K562 (cell line): ENCODE data around the gene FAM199X. TPM values are rescaled to one million over a fixed set of nuclear protein-coding genes. Genes with fewer than 3 reads are reported as not detected.

Source experiments
- DIDO1 ChIP-seq: fragments of 450-650 bp; IDR thresholded peaks from 2 replicates; pipeline ENCODE4 v1.6.1; 2016; ENCODE audit warnings: low read depth, missing biosample characterization, missing genetic modification characterization
- ETV5 ChIP-seq: sonication (generic); formaldehyde crosslinking; IDR thresholded peaks from 2 replicates; pipeline ENCODE4 v1.4.0; 2020; ENCODE audit warnings: low read depth, mild to moderate bottlenecking, missing genetic modification reagents
- FIP1L1 ChIP-seq: fragments of 200-400 bp; formaldehyde crosslinking; IDR thresholded peaks from 2 replicates; pipeline ENCODE4 v1.6.1; 2018; ENCODE audit warnings: mild to moderate bottlenecking, low read depth, low read length; ENCODE audit not compliant: poor library complexity, severe bottlenecking
- GABPA ChIP-seq: fragments of 200-800 bp; sonication (Bioruptor generic); conservative IDR thresholded peaks from 2 replicates; pipeline ENCODE4 v1.6.1; 2016; ENCODE audit warnings: low read depth, missing genetic modification characterization, missing compliant biosample characterization
- PYGO2 ChIP-seq: fragments of 450-650 bp; IDR thresholded peaks from 2 replicates; pipeline ENCODE4 v1.6.1; 2016; ENCODE audit warnings: mild to moderate bottlenecking, missing genetic modification characterization, moderate library complexity, missing compliant biosample characterization
- RB1 ChIP-seq: fragments of 450-650 bp; IDR thresholded peaks from 2 replicates; pipeline ENCODE4 v1.6.1; 2017; ENCODE audit warnings: low read depth, mild to moderate bottlenecking
- RBM34 ChIP-seq: fragments of 200-400 bp; formaldehyde crosslinking; IDR thresholded peaks from 2 replicates; pipeline ENCODE4 v1.6.1; 2018; ENCODE audit warnings: low read length, borderline replicate concordance; ENCODE audit not compliant: insufficient read depth
- RFX7 ChIP-seq: fragments of 250-450 bp; sonication (Bioruptor Pico); IDR thresholded peaks from 2 replicates; pipeline ENCODE4 v1.5.1; 2021; ENCODE audit warnings: mild to moderate bottlenecking
- SAFB ChIP-seq: fragments of 200-400 bp; formaldehyde crosslinking; IDR thresholded peaks from 2 replicates; pipeline ENCODE4 v1.6.1; 2017; ENCODE audit warnings: low read depth, low read length, borderline replicate concordance
- SMARCC2 ChIP-seq: fragments of 450-650 bp; IDR thresholded peaks from 2 replicates; pipeline ENCODE4 v1.6.1; 2017; ENCODE audit warnings: antibody characterized with exemption, moderate library complexity, mild to moderate bottlenecking, low read depth
- TRIM28 ChIP-seq: fragments of 450-650 bp; IDR thresholded peaks from 2 replicates; pipeline ENCODE4 v1.6.1; 2017
- ZNF77 ChIP-seq: fragments of 250-450 bp; sonication (Bioruptor Pico); IDR thresholded peaks from 2 replicates; pipeline ENCODE4 v1.5.0; 2020
- polyA plus RNA-seq, 8 experiments: library from polyadenylated mRNA; depleted of rRNA in 4 of 8; stranded (reverse) in 5 of 8; unstranded in 3 of 8; fragments of >200 nt; fragmentation: Nextera tagmentation in 2 of 8; fragmentation: Illumina TruSeq in 1 of 8; extraction: Ambion mirVana in 2 of 8; extraction: Trizol in 1 of 8; gene quantifications; 2 replicates each; pipeline versions ENCODE4 v1.2.1 to v1.2.3, GENCODE V29; 2011 to 2014; ENCODE audit warnings: inconsistent platforms in 1 of 8, missing spikeins in 1 of 8
- total RNA-seq, 7 experiments: library from RNA; depleted of rRNA in 6 of 7; stranded (reverse); fragments of >200 nt in 6 of 7; fragmentation: Illumina TruSeq in 2 of 7; extraction: Trizol in 2 of 7; gene quantifications; 2 replicates each; pipeline versions ENCODE4 v1.2.1 to v1.2.3, GENCODE V29; 2011 to 2021; ENCODE audit warnings: low replicate concordance in 1 of 7
- TF ChIP-seq, protein P1 (sequence below): sonication (generic); formaldehyde crosslinking; IDR thresholded peaks from 2 replicates; pipeline ENCODE4 v1.8.1; 2023; ENCODE audit warnings: mild to moderate bottlenecking, missing genetic modification reagents
- TF ChIP-seq, protein P2 (sequence below): fragments of 450-650 bp; IDR thresholded peaks from one replicate; pipeline ENCODE4 v1.6.1; 2018; ENCODE audit warnings: mild to moderate bottlenecking, moderate library complexity; ENCODE audit not compliant: partially characterized antibody
- TF ChIP-seq, protein P3 (sequence below), 3 experiments: fragments of 200-800 bp in 1 of 3; fragments of 250-450 bp in 1 of 3; fragments of 450-650 bp in 1 of 3; sonication (Bioruptor Pico) in 1 of 3; sonication (Bioruptor generic) in 1 of 3; formaldehyde crosslinking in 1 of 3; IDR thresholded peaks; 2 replicates each; pipeline versions ENCODE4 v1.6.1 to v1.8.0; 2016 to 2022; ENCODE audit warnings: mild to moderate bottlenecking in 2 of 3, missing genetic modification characterization in 2 of 3, missing compliant biosample characterization in 1 of 3, moderate library complexity in 1 of 3
- TF ChIP-seq, protein P4 (sequence below): fragments of 250-450 bp; sonication (Bioruptor Pico); IDR thresholded peaks from 2 replicates; pipeline ENCODE4 v1.8.0; 2022; ENCODE audit warnings: inconsistent platforms

Gene FAM199X
- total and polyA plus RNA-seq, 9 of the 15 experiments (the other 6 are each of a cell fraction or from before 2014, with no cell fraction given) = 4.6 to 22.2 (median 13.7) TPM

DNA sequence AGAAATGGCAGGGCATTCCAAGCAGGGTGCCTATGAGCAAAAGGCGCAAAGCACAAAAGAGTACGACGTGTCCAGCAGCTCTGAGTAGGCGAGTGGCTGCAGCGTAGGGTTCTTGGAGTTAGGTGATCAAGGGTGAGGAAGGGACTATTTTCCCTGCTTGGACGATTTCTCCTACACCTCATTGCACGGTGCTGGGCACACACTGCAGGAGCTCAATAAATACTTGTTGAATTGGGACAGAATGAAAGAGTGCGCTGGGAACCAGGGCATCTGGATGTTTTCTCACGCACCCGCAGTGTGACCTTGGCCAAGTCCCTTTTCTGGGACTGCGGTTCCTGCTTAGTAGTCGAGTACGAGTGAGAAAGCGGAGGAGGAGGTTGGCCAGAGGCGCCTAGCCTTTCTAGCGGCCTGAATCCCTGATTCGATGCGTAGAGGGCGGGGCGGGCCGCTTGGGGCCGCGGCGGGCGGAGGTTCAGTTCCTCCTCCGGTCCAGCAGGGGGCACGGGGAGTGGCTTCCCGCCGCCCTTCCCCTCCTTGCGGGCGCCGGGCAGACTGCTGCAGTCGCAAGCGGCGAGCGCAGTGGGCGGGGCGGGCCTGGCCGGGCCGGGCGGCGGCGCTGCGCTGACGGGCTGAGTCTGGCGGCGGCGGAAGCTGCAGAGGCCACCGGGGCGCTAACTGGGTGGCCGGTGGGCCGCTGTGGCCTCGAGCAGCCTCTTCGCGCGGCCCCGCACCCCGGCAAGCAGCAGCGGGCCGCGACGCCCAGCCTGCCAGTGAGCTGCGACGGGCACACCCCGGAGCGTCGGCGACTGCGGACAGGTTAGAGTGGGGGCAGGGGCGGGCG lies at the start of gene FAM199X (continued):
- TF ChIP-seq, protein P1, sequence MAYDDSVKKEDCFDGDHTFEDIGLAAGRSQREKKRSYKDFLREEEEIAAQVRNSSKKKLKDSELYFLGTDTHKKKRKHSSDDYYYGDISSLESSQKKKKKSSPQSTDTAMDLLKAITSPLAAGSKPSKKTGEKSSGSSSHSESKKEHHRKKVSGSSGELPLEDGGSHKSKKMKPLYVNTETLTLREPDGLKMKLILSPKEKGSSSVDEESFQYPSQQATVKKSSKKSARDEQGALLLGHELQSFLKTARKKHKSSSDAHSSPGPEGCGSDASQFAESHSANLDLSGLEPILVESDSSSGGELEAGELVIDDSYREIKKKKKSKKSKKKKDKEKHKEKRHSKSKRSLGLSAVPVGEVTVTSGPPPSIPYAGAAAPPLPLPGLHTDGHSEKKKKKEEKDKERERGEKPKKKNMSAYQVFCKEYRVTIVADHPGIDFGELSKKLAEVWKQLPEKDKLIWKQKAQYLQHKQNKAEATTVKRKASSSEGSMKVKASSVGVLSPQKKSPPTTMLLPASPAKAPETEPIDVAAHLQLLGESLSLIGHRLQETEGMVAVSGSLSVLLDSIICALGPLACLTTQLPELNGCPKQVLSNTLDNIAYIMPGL (CRISPR knock-in tag) = no peak
- 0 out of 2 replicates have a peak, but pooled peaks have one; percentile 15 for TF ChIP-seq DIDO1 (tag)
- TF ChIP-seq PYGO2 (tag) = no peak
- TF ChIP-seq ZNF77 (CRISPR knock-in tag) = no peak
- TF ChIP-seq GABPA (tag) = peak; percentile 54
- no peak for TF ChIP-seq ETV5
- TF ChIP-seq, protein P2, sequence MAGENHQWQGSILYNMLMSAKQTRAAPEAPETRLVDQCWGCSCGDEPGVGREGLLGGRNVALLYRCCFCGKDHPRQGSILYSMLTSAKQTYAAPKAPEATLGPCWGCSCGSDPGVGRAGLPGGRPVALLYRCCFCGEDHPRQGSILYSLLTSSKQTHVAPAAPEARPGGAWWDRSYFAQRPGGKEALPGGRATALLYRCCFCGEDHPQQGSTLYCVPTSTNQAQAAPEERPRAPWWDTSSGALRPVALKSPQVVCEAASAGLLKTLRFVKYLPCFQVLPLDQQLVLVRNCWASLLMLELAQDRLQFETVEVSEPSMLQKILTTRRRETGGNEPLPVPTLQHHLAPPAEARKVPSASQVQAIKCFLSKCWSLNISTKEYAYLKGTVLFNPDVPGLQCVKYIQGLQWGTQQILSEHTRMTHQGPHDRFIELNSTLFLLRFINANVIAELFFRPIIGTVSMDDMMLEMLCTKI = no peak
- TF ChIP-seq, protein P3, sequence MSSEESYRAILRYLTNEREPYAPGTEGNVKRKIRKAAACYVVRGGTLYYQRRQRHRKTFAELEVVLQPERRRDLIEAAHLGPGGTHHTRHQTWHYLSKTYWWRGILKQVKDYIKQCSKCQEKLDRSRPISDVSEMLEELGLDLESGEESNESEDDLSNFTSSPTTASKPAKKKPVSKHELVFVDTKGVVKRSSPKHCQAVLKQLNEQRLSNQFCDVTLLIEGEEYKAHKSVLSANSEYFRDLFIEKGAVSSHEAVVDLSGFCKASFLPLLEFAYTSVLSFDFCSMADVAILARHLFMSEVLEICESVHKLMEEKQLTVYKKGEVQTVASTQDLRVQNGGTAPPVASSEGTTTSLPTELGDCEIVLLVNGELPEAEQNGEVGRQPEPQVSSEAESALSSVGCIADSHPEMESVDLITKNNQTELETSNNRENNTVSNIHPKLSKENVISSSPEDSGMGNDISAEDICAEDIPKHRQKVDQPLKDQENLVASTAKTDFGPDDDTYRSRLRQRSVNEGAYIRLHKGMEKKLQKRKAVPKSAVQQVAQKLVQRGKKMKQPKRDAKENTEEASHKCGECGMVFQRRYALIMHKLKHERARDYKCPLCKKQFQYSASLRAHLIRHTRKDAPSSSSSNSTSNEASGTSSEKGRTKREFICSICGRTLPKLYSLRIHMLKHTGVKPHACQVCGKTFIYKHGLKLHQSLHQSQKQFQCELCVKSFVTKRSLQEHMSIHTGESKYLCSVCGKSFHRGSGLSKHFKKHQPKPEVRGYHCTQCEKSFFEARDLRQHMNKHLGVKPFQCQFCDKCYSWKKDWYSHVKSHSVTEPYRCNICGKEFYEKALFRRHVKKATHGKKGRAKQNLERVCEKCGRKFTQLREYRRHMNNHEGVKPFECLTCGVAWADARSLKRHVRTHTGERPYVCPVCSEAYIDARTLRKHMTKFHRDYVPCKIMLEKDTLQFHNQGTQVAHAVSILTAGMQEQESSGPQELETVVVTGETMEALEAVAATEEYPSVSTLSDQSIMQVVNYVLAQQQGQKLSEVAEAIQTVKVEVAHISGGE (CRISPR knock-in tag; IDR thresholded peaks at IDR 0.05) = peak in 1 of 3 experiments; percentile 42; a peak in 1 of 6 replicates
- TF ChIP-seq SAFB = no peak
- peak; percentile 90; the same call in 1 of the 2 replicates for TF ChIP-seq RB1
- TF ChIP-seq RFX7 = no peak
- TF ChIP-seq RBM34 = no peak
- TF ChIP-seq FIP1L1 = peak; percentile 49
- TF ChIP-seq, protein P4, sequence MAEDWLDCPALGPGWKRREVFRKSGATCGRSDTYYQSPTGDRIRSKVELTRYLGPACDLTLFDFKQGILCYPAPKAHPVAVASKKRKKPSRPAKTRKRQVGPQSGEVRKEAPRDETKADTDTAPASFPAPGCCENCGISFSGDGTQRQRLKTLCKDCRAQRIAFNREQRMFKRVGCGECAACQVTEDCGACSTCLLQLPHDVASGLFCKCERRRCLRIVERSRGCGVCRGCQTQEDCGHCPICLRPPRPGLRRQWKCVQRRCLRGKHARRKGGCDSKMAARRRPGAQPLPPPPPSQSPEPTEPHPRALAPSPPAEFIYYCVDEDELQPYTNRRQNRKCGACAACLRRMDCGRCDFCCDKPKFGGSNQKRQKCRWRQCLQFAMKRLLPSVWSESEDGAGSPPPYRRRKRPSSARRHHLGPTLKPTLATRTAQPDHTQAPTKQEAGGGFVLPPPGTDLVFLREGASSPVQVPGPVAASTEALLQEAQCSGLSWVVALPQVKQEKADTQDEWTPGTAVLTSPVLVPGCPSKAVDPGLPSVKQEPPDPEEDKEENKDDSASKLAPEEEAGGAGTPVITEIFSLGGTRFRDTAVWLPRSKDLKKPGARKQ (CRISPR knock-in tag) = no peak
- no peak for TF ChIP-seq TRIM28
- no peak for TF ChIP-seq SMARCC2
